NT2/D1 (cell line): Measurements from ENCODE around the gene BEX4.

Experiments
- SUZ12 ChIP-seq: IDR thresholded peaks from 2 replicates; pipeline ENCODE4 v1.6.1; 2011; ENCODE audit not compliant: insufficient read length, insufficient read depth; ENCODE audit errors: extremely low read depth
- ZNF274 ChIP-seq: IDR thresholded peaks from 2 replicates; pipeline ENCODE4 v1.6.1; 2011; ENCODE audit warnings: mild to moderate bottlenecking, low read depth, low read length

DNA sequence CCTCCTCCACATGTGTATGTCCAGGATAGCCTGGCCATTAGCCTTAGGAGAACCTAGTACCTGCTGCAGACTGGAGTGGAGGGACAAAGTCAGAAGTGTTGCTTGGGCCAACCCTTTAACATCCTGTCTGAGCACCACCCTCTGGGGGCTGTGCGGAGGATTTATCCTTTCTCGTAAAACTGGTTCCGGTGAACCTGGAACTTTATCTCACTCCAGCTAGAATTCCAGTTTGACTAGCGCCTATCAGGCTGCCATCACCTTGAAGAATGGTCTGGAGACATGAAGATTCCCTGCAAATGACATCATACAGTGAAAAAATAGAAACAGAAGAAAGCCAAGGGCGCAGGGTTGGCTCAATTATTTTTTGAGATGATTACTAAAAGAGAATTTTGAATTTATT lies 36.1 kb downstream of the BEX4 start:
- TF ChIP-seq SUZ12 = no peak
- no peak for TF ChIP-seq ZNF274
